BE2C (cell line): ENCODE data around the gene RCBTB2.

Source experiments
- DNase-seq: peaks from one replicate; pipeline ENCODE4 v3.0.0-alpha.2; 2020
- H3K27me3 ChIP-seq: fragments of 250-450 bp; sonication (Bioruptor Pico); 2 replicates; pipeline ENCODE4 v1.5.1; 2020; ENCODE audit warnings: mild to moderate bottlenecking
- H3K36me3 ChIP-seq: fragments of 250-450 bp; sonication (Bioruptor Pico); 2 replicates; pipeline ENCODE4 v1.5.1; 2020; ENCODE audit warnings: mild to moderate bottlenecking
- H3K4me1 ChIP-seq: fragments of 250-450 bp; sonication (Bioruptor Pico); 2 replicates; pipeline ENCODE4 v1.5.1; 2020
- H3K4me3 ChIP-seq: 2 replicates; pipeline ENCODE4 v1.5.1; 2011; ENCODE audit warnings: low read depth, low read length
- H3K9me3 ChIP-seq: fragments of 250-450 bp; sonication (Bioruptor Pico); 2 replicates; pipeline ENCODE4 v1.5.1; 2020
- TF ChIP-seq, protein P1 (sequence below): IDR thresholded peaks from 2 replicates; pipeline ENCODE4 v1.5.1; 2012; ENCODE audit warnings: mild to moderate bottlenecking, low read depth, low read length

The RCBTB2 gene

DNA sequence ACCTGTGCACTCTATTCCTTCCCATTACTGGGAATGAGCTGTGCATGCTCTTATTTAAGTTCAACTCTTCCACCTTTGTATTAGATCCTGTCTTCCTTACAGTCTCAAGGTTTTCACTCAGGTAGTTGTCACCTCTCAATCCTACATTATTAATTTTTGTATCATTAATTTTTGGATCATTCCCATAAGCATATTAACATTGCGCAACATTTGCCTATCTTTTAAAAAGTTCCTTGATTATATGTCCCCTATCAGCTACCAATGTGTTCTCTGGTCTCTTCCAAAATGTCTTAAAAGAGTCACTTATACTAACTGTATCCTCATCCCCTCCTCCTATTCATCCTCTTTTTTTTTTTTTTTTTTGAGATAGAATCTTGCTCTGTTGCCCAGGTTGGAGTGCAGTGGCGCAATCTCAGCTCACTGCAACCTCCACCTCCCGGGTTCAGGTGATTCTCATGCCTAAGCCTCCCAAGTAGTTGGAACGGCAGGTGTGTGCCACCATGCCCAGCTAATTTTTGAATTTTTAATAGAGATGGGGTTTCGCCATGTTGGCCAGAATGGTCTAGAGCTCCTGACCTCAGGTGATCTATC lies 2.1 kb upstream of the RCBTB2 start:
- Histone ChIP-seq H3K9me3 (no peaks in the 10 kb centered on the region), H3K27me3 (no peaks in the 10 kb centered on the region), H3K36me3 (no peaks in the 10 kb centered on the region), H3K4me1 (peaks cover 11% of the 10 kb centered on the region; the same call in 1 of the 2 replicates), H3K4me3 (no peak overlapping the region)
- TF ChIP-seq, protein P1, sequence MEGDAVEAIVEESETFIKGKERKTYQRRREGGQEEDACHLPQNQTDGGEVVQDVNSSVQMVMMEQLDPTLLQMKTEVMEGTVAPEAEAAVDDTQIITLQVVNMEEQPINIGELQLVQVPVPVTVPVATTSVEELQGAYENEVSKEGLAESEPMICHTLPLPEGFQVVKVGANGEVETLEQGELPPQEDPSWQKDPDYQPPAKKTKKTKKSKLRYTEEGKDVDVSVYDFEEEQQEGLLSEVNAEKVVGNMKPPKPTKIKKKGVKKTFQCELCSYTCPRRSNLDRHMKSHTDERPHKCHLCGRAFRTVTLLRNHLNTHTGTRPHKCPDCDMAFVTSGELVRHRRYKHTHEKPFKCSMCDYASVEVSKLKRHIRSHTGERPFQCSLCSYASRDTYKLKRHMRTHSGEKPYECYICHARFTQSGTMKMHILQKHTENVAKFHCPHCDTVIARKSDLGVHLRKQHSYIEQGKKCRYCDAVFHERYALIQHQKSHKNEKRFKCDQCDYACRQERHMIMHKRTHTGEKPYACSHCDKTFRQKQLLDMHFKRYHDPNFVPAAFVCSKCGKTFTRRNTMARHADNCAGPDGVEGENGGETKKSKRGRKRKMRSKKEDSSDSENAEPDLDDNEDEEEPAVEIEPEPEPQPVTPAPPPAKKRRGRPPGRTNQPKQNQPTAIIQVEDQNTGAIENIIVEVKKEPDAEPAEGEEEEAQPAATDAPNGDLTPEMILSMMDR: no peak
- no peak for DNase-seq

GRCh38 chr13:48533961-48534600 lies 1.2 kb upstream of the RCBTB2 start:
- no peak for DNase-seq
- peaks cover 11% of the 10 kb centered on the region; the same call in 1 of the 2 replicates for H3K4me1 ChIP-seq
- no peaks in the 10 kb centered on the region for H3K9me3 ChIP-seq
- no peak overlapping the region for H3K4me3 ChIP-seq
- TF ChIP-seq, protein P1: no peak
- H3K36me3 ChIP-seq: no peaks in the 10 kb centered on the region
- no peaks in the 10 kb centered on the region for H3K27me3 ChIP-seq

GRCh38 chr13:48532256-48532505 lies 699 bp downstream of the RCBTB2 start:
- no peaks in the 10 kb centered on the region for H3K27me3 ChIP-seq
- H3K4me3 ChIP-seq: peak overlapping the region; percentile 64
- no peaks in the 10 kb centered on the region for H3K36me3 ChIP-seq
- TF ChIP-seq, protein P1: no peak
- DNase-seq: no peak
- no peaks in the 10 kb centered on the region for H3K9me3 ChIP-seq
- peaks cover 11% of the 10 kb centered on the region; the same call in 1 of the 2 replicates for H3K4me1 ChIP-seq

DNA sequence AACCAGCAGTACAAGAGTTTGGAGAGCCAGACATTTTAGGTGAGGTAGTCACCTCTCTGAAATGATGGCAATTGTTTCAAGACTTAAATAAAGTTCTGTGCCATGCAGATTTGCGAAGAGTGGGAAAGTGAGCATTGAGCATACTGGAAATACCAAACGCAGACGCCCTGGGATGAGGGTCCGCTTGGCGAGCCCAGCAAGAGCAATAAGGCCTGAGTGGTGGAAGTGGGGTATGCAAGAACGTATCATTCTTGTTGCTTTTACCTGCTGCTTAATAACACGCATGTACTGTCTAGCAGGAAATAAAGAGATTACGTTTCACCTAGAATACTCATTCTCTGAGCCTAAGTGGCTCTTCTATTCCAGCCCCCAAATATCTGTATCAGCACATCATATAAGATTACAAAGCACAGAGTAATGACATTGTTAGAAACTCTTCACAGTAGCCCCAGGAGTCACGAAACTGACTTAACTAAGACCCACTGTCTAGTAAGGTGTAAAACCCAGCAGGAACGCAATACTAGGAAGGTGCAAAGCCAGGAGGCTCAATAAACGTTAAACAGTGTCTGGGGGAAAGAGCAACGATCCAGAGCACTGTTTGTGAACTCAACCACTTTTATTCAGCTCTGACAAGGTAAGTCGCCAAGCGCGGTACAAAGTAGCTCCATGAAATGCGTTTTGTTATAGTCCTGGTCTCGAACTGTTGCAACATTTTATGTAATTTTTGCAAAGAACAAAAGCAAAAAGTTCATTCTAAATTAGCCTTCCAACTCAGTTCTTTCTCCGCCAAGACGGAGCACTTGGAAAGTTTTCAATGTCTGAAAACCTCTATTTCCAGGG lies 1.2 kb downstream of the RCBTB2 start:
- Histone ChIP-seq H3K9me3 (no peaks in the 10 kb centered on the region), H3K36me3 (no peaks in the 10 kb centered on the region), H3K4me3 (peak overlapping the region; percentile 64), H3K4me1 (peaks cover 11% of the 10 kb centered on the region; the same call in 1 of the 2 replicates), H3K27me3 (no peaks in the 10 kb centered on the region)
- DNase-seq: no peak
- TF ChIP-seq, protein P1: no peak

DNA sequence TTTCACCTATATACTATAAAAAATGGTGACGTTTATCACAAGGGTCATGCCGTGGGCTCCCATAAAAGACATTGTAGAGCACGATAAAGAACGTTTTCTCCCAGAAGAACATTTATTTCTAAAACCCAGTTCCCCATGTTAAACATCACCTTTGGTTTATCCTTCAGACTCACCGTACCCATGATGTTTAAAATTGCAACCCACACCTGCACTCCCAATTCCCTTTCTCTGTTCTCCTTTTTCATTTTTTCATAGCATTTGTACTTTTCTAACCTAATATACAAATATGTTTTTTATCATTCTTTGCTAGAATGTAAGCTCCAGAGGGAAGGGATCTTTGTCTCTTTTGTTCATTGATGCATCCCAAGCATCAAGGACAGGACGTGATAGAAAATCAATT lies 2.0 kb downstream of the RCBTB2 start:
- Histone ChIP-seq H3K27me3 (no peaks in the 10 kb centered on the region), H3K4me1 (peaks cover 11% of the 10 kb centered on the region; the same call in 1 of the 2 replicates), H3K36me3 (no peaks in the 10 kb centered on the region), H3K9me3 (no peaks in the 10 kb centered on the region), H3K4me3 (no peak overlapping the region)
- TF ChIP-seq, protein P1: no peak
- no peak for DNase-seq

GRCh38 chr13:48528720-48529119 lies 4.2 kb downstream of the RCBTB2 start:
- TF ChIP-seq, protein P1: no peak

More at GRCh38 chr13:48528720-48529119, 4.2 kb downstream of the RCBTB2 start:
- no peak overlapping the region for H3K4me3 ChIP-seq
- H3K36me3 ChIP-seq: no peaks in the 10 kb centered on the region
- H3K9me3 ChIP-seq: no peaks in the 10 kb centered on the region
- DNase-seq: no peak
- no peaks in the 10 kb centered on the region for H3K27me3 ChIP-seq
- peaks cover 10% of the 10 kb centered on the region; the same call in 1 of the 2 replicates for H3K4me1 ChIP-seq
